DOHH2 (cell line): ENCODE data around the gene DCAF4L1.

ENCODE experiments used
- H3F3A ChIP-seq: fragments of 200-600 bp; sonication (generic), shearing (Covaris generic); 2 replicates; pipeline ENCODE4 v1.6.0; 2016; ENCODE audit warnings: antibody characterized with exemption, mild to moderate bottlenecking; ENCODE audit not compliant: control insufficient read depth, insufficient read depth
- H3K27ac ChIP-seq: fragments of 200-600 bp; sonication (generic); 2 replicates; pipeline ENCODE4 v1.5.1; 2014; ENCODE audit warnings: low read depth, mild to moderate bottlenecking, low read length, moderate library complexity
- H3K27me3 ChIP-seq: fragments of 200-600 bp; sonication (generic); 2 replicates; pipeline ENCODE4 v1.6.1; 2014; ENCODE audit warnings: mild to moderate bottlenecking, low read length, mixed read lengths; ENCODE audit not compliant: control insufficient read depth
- H3K36me3 ChIP-seq: fragments of 200-600 bp; sonication (generic); 2 replicates; pipeline ENCODE4 v1.6.1; 2014; ENCODE audit warnings: mild to moderate bottlenecking, low read length, moderate library complexity, mixed read lengths; ENCODE audit not compliant: control insufficient read depth
- H3K4me1 ChIP-seq: fragments of 200-600 bp; sonication (generic); 2 replicates; pipeline ENCODE4 v1.6.1; 2014; ENCODE audit warnings: mild to moderate bottlenecking, low read length, mixed read lengths; ENCODE audit not compliant: control insufficient read depth
- H3K4me2 ChIP-seq: fragments of 200-600 bp; sonication (generic); 2 replicates; pipeline ENCODE4 v1.6.0; 2014; ENCODE audit warnings: mild to moderate bottlenecking, low read length, moderate library complexity
- H3K4me3 ChIP-seq: fragments of 200-600 bp; sonication (generic); 2 replicates; pipeline ENCODE4 v1.5.1; 2014; ENCODE audit warnings: mild to moderate bottlenecking, low read length, mixed read lengths
- H3K79me2 ChIP-seq: fragments of 200-600 bp; sonication (generic); 2 replicates; pipeline ENCODE4 v1.6.1; 2014; ENCODE audit warnings: mild to moderate bottlenecking, low read length, mixed read lengths; ENCODE audit not compliant: control insufficient read depth
- H3K9me2 ChIP-seq: fragments of 200-600 bp; sonication (generic); replicated peaks from 2 replicates; pipeline ENCODE4 v1.6.1; 2014; ENCODE audit warnings: mild to moderate bottlenecking, low read length, mixed read lengths; ENCODE audit not compliant: control insufficient read depth
- H3K9me3 ChIP-seq: fragments of 200-600 bp; sonication (generic); 2 replicates; pipeline ENCODE4 v1.6.1; 2014; ENCODE audit warnings: antibody characterized with exemption, low read length, mixed read lengths; ENCODE audit not compliant: control insufficient read depth, insufficient read depth
- H4K20me1 ChIP-seq: fragments of 200-600 bp; sonication (generic); 2 replicates; pipeline ENCODE4 v1.6.0; 2014; ENCODE audit warnings: low read depth, mild to moderate bottlenecking, antibody characterized with exemption, low read length, moderate library complexity; ENCODE audit not compliant: control insufficient read depth, insufficient read depth
- CTCF ChIP-seq: fragments of 200-600 bp; sonication (generic); IDR thresholded peaks from one replicate; pipeline ENCODE4 v1.5.1; 2014; ENCODE audit warnings: antibody characterized with exemption, mild to moderate bottlenecking, low read depth, low read length; ENCODE audit not compliant: poor library complexity, severe bottlenecking
- EZH2phosphoT487 ChIP-seq: fragments of 200-600 bp; sonication (generic); IDR thresholded peaks from 2 replicates; pipeline ENCODE4 v1.6.1; 2017; ENCODE audit warnings: borderline replicate concordance, mild to moderate bottlenecking, antibody characterized with exemption, low read length, moderate library complexity, mixed read lengths

Gene DCAF4L1

GRCh38 chr4:41975341-41975740 is 6.2 kb upstream of the DCAF4L1 start:
- Histone ChIP-seq H3K9me3 (no peaks in the 10 kb centered on the region), H4K20me1 (no peaks in the 10 kb centered on the region), H3K79me2 (no peaks in the 10 kb centered on the region), H3K27ac (no peak overlapping the region), H3K27me3 (no peaks in the 10 kb centered on the region), H3K9me2 (no peaks in the 10 kb centered on the region), H3K4me1 (no peaks in the 10 kb centered on the region), H3K4me3 (no peak overlapping the region), H3F3A (no peaks in the 10 kb centered on the region), H3K36me3 (no peaks in the 10 kb centered on the region), H3K4me2 (no peak overlapping the region)
- TF ChIP-seq CTCF (no peak), EZH2phosphoT487 (no peak)

GRCh38 chr4:41976775-41977516 is 4.6 kb upstream of the DCAF4L1 start:
- Histone ChIP-seq H3K9me2 (no peaks in the 10 kb centered on the region), H3K79me2 (no peaks in the 10 kb centered on the region), H3K36me3 (no peaks in the 10 kb centered on the region), H3K27ac (no peak overlapping the region), H3K4me2 (no peak overlapping the region), H3K4me3 (no peak overlapping the region), H4K20me1 (no peaks in the 10 kb centered on the region), H3K27me3 (no peaks in the 10 kb centered on the region), H3F3A (no peaks in the 10 kb centered on the region), H3K4me1 (no peaks in the 10 kb centered on the region), H3K9me3 (no peaks in the 10 kb centered on the region)
- no peak for TF ChIP-seq CTCF
- TF ChIP-seq EZH2phosphoT487, result no peak

GRCh38 chr4:41977709-41978108 is 3.8 kb upstream of the DCAF4L1 start:
- Histone ChIP-seq H3K9me3 (no peaks in the 10 kb centered on the region), H3K9me2 (no peaks in the 10 kb centered on the region), H3K36me3 (no peaks in the 10 kb centered on the region), H3K4me3 (no peak overlapping the region), H3F3A (no peaks in the 10 kb centered on the region), H3K4me2 (no peak overlapping the region), H3K4me1 (no peaks in the 10 kb centered on the region), H3K79me2 (no peaks in the 10 kb centered on the region), H3K27ac (no peak overlapping the region), H3K27me3 (no peaks in the 10 kb centered on the region), H4K20me1 (no peaks in the 10 kb centered on the region)
- TF ChIP-seq EZH2phosphoT487, result no peak

GRCh38 chr4:41982716-41983115 is 1.2 kb downstream of the DCAF4L1 start:
- Histone ChIP-seq H3K79me2 (no peaks in the 10 kb centered on the region), H4K20me1 (no peaks in the 10 kb centered on the region), H3K4me2 (no peak overlapping the region), H3K4me3 (no peak overlapping the region), H3K27ac (no peak overlapping the region), H3K4me1 (no peaks in the 10 kb centered on the region), H3K9me3 (no peaks in the 10 kb centered on the region), H3F3A (no peaks in the 10 kb centered on the region), H3K27me3 (no peaks in the 10 kb centered on the region), H3K36me3 (no peaks in the 10 kb centered on the region), H3K9me2 (no peaks in the 10 kb centered on the region)
- TF ChIP-seq EZH2phosphoT487, result no peak
- no peak for TF ChIP-seq CTCF
